ENCODE results near the gene PDPN.

Gene PDPN

GRCh38 chr1:13604176-13604575 lies 20.5 kb downstream of the PDPN start:
- in situ Hi-C loops (cut with MboI; ENCODE audit: low pct_unique_long_range_greater_than_20kb, low sequenced_read_pairs, unreplicated experiment), result no loop called here
- no peak for DNase-seq (ENCODE audit: low spot score)
- no peak for TF ChIP-seq CTCF (IDR thresholded peaks at IDR 0.05; ENCODE audit: extremely low read depth, insufficient read depth, missing control alignments)

GRCh38 chr1:13604721-13605120 lies 21.1 kb downstream of the PDPN start:
- no peak for TF ChIP-seq CTCF (IDR thresholded peaks at IDR 0.05; ENCODE audit: extremely low read depth, insufficient read depth, missing control alignments)
- in situ Hi-C loops (cut with MboI; ENCODE audit: low pct_unique_long_range_greater_than_20kb, low sequenced_read_pairs, unreplicated experiment), result no loop called here
- DNase-seq (ENCODE audit: low spot score), result no peak

- TF ChIP-seq CTCF (IDR thresholded peaks at IDR 0.05; ENCODE audit: extremely low read depth, insufficient read depth, missing control alignments), result no peak
- no peak for DNase-seq (ENCODE audit: low spot score)
- in situ Hi-C loops (cut with MboI; ENCODE audit: low pct_unique_long_range_greater_than_20kb, low sequenced_read_pairs, unreplicated experiment), result no loop called here
These were observed 21.5 kb downstream of the PDPN start for GRCh38 chr1:13605159-13605558.

GRCh38 chr1:13607002-13607401 lies 23.4 kb downstream of the PDPN start:
- DNase-seq (ENCODE audit: low spot score), result no peak
- in situ Hi-C loops (cut with MboI; ENCODE audit: low pct_unique_long_range_greater_than_20kb, low sequenced_read_pairs, unreplicated experiment), result no loop called here
- no peak for TF ChIP-seq CTCF (IDR thresholded peaks at IDR 0.05; ENCODE audit: extremely low read depth, insufficient read depth, missing control alignments)

- in situ Hi-C loops (cut with MboI; ENCODE audit: low pct_unique_long_range_greater_than_20kb, low sequenced_read_pairs, unreplicated experiment), result no loop called here
These were observed 32.6 kb downstream of the PDPN start for GRCh38 chr1:13616234-13616633.

GRCh38 chr1:13617108-13617507 lies 33.5 kb downstream of the PDPN start:
- TF ChIP-seq CTCF (IDR thresholded peaks at IDR 0.05; ENCODE audit: extremely low read depth, insufficient read depth, missing control alignments), result no peak
- in situ Hi-C loops (cut with MboI; ENCODE audit: low pct_unique_long_range_greater_than_20kb, low sequenced_read_pairs, unreplicated experiment), result no loop called here
- DNase-seq (ENCODE audit: low spot score), result no peak

More at GRCh38 chr1:13616234-13616633, 32.6 kb downstream of the PDPN start:
- no peak for DNase-seq (ENCODE audit: low spot score)
- TF ChIP-seq CTCF (IDR thresholded peaks at IDR 0.05; ENCODE audit: extremely low read depth, insufficient read depth, missing control alignments), result no peak

- no peak for TF ChIP-seq CTCF (IDR thresholded peaks at IDR 0.05; ENCODE audit: extremely low read depth, insufficient read depth, missing control alignments)
- DNase-seq (ENCODE audit: low spot score), result no peak
- in situ Hi-C loops (cut with MboI; ENCODE audit: low pct_unique_long_range_greater_than_20kb, low sequenced_read_pairs, unreplicated experiment), result no loop called here
These were observed 34.1 kb downstream of the PDPN start for GRCh38 chr1:13617773-13618172.

Data from GM13977 (cell line).